HFFc6 (cell line): ENCODE results near the gene PCBP2. TPM values are rescaled to one million over a fixed set of nuclear protein-coding genes. Genes with fewer than 3 reads are reported as not detected.

Experiments used
- DNase-seq: peaks from one replicate; pipeline ENCODE4 v3.0.0-alpha.2; 2018
- H3K27ac Mint-ChIP-seq: 2 replicates; pipeline ENCODE4 v1.8.0; 2020; ENCODE audit warnings: mild to moderate bottlenecking, mixed read lengths
- H3K27me3 Mint-ChIP-seq: 2 replicates; pipeline ENCODE4 v1.8.0; 2021; ENCODE audit warnings: mild to moderate bottlenecking, moderate library complexity, mixed read lengths; ENCODE audit not compliant: insufficient read depth
- H3K36me3 Mint-ChIP-seq: 2 replicates; pipeline ENCODE4 v1.8.0; 2021; ENCODE audit warnings: low read depth, mixed read lengths
- H3K4me1 Mint-ChIP-seq: 2 replicates; pipeline ENCODE4 v1.8.0; 2020; ENCODE audit warnings: low read depth, mixed read lengths
- H3K4me3 Mint-ChIP-seq: 2 replicates; pipeline ENCODE4 v1.8.0; 2020; ENCODE audit warnings: mild to moderate bottlenecking, moderate library complexity, mixed read lengths
- H3K9me3 Mint-ChIP-seq: 2 replicates; pipeline ENCODE4 v1.8.0; 2020; ENCODE audit warnings: mild to moderate bottlenecking, mixed read lengths
- total RNA-seq, 6 experiments: library from RNA; stranded (reverse); fragmentation: NEBNext Ultra II Directional; extraction: Animal tissue kit (Norgen Biotek cat#: 25700); gene quantifications; 2 replicates in 1 of 6; 3 replicates in 5 of 6; pipeline ENCODE4 v1.2.3, GENCODE V29; 2021
- TF ChIP-seq, protein P1 (sequence below): fragments of 200-600 bp; sonication (generic); IDR thresholded peaks from 2 replicates; pipeline ENCODE4 v1.5.0; 2021; ENCODE audit warnings: antibody characterized with exemption, mild to moderate bottlenecking

Gene PCBP2
- total RNA-seq, 6 experiments from 2014 or later = 763 to 969 (median 874) TPM

DNA sequence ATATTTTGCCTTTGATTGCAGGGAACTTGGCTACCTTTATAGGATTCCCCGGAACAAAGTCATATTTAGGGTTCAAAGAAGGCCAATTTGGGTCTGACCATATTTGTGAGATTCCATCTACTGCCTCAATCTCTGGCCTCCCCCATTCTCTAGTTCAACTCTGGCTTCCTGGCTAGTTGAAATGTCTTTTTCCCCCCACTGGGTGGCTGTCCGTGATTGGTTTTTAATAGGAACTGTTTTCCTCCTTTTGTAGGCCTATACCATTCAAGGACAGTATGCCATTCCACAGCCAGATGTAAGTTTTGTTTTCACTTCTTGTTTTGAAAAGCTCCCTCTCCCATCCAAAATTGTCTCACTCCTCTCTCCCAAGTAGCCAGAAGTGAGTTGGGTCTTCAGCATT, 13.8 kb downstream of the PCBP2 start:
- peaks cover 40% of the 10 kb centered on the region for H3K4me1 Mint-ChIP-seq
- no peak for DNase-seq
- H3K36me3 Mint-ChIP-seq = peaks cover 63% of the 10 kb centered on the region
- no peak overlapping the region for H3K4me3 Mint-ChIP-seq
- H3K27ac Mint-ChIP-seq = peak overlapping the region; percentile 69
- TF ChIP-seq, protein P1, sequence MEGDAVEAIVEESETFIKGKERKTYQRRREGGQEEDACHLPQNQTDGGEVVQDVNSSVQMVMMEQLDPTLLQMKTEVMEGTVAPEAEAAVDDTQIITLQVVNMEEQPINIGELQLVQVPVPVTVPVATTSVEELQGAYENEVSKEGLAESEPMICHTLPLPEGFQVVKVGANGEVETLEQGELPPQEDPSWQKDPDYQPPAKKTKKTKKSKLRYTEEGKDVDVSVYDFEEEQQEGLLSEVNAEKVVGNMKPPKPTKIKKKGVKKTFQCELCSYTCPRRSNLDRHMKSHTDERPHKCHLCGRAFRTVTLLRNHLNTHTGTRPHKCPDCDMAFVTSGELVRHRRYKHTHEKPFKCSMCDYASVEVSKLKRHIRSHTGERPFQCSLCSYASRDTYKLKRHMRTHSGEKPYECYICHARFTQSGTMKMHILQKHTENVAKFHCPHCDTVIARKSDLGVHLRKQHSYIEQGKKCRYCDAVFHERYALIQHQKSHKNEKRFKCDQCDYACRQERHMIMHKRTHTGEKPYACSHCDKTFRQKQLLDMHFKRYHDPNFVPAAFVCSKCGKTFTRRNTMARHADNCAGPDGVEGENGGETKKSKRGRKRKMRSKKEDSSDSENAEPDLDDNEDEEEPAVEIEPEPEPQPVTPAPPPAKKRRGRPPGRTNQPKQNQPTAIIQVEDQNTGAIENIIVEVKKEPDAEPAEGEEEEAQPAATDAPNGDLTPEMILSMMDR = peak; percentile 29; the same call in 1 of the 2 replicates
- no peaks in the 10 kb centered on the region for H3K9me3 Mint-ChIP-seq
- H3K27me3 Mint-ChIP-seq = peaks cover 9% of the 10 kb centered on the region

DNA sequence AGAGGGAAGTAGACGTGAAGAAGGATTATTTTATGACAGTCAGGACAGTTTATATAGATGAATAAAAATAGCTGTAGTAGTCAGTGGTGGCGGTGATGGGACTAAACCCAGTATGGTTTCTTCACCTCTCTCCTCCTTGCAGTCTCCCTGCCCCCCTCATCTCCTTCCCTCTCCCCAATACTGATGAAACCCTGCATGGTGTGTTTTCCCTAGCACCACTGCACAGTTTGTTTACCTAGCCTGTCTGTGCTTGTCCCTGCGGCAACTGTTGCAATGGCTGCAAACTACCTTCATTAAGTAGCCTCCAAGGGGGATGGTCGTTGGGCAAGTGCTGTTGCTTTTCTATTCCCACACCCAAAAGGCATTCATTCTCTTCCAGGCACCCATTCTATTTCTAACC, 14.7 kb downstream of the PCBP2 start:
- Mint-ChIP-seq H3K36me3 (peaks cover 63% of the 10 kb centered on the region), H3K4me3 (no peak overlapping the region), H3K4me1 (peaks cover 40% of the 10 kb centered on the region), H3K27me3 (peaks cover 12% of the 10 kb centered on the region), H3K9me3 (no peaks in the 10 kb centered on the region), H3K27ac (peak overlapping the region; percentile 69)
- TF ChIP-seq, protein P1 = no peak
- DNase-seq = no peak

DNA sequence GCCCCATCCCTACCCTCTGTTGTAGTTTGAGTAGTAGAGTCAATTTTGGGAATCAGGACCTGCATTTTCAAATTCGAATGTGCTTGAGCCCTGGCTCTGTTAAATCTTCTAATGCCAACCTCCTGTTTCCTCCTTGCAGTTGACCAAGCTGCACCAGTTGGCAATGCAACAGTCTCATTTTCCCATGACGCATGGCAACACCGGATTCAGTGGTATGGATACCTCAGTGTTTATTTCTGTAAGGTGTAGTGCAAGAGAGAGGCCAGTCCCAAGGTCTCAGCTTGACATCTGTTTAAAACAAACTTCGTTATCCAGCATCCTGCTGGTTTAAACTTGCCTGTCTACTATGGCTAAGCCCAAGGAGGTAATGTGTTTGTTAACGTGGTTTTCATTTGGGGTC, 15.2 kb downstream of the PCBP2 start:
- no peak for DNase-seq
- Mint-ChIP-seq H3K4me1 (peaks cover 44% of the 10 kb centered on the region), H3K27me3 (peaks cover 12% of the 10 kb centered on the region), H3K4me3 (no peak overlapping the region), H3K9me3 (no peaks in the 10 kb centered on the region), H3K36me3 (peaks cover 64% of the 10 kb centered on the region), H3K27ac (peak overlapping the region; percentile 61)
- TF ChIP-seq, protein P1 = no peak

DNA sequence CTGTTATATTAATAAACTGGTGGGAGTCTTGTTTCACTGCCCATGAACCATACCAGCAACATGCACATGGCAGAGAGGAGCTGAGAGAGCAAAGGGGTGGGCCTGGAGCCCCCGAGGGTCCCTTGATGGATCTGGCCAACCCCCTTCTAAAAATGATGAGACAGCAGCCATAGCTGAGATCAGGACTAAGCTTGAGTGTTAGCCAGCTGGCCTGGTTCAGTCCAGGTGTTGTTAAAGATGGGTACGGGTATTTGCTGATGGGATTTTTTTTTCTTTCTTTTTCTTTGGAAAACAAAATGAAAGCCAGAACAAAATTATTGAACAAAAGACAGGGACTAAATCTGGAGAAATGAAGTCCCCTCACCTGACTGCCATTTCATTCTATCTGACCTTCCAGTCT, 16.0 kb downstream of the PCBP2 start:
- H3K27ac Mint-ChIP-seq = peak overlapping the region; percentile 61
- H3K27me3 Mint-ChIP-seq = peaks cover 12% of the 10 kb centered on the region
- DNase-seq = no peak
- no peak overlapping the region for H3K4me3 Mint-ChIP-seq
- peaks cover 42% of the 10 kb centered on the region for H3K4me1 Mint-ChIP-seq
- peaks cover 60% of the 10 kb centered on the region for H3K36me3 Mint-ChIP-seq
- TF ChIP-seq, protein P1 = no peak
- H3K9me3 Mint-ChIP-seq = no peaks in the 10 kb centered on the region

DNA sequence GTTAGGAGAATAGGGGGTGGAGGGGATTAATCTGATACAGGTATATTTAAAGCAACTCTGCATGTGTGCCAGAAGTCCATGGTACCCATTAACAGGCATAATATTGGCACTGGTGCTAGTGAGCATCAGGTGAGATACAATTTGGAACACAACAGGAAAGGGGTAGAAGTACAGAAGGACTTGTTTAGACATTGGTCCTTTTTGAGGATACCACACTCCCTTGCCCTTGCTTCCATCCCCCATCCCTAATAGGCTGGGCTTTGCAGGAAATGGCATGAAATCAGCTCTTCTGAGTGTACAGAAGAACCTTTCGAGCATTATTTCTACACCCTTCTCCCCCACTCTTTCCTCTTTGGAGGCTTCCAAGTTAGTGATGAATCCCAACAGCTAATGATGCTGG, 16.4 kb downstream of the PCBP2 start:
- H3K36me3 Mint-ChIP-seq = peaks cover 60% of the 10 kb centered on the region
- peaks cover 38% of the 10 kb centered on the region for H3K4me1 Mint-ChIP-seq
- TF ChIP-seq, protein P1 = no peak
- peak overlapping the region; percentile 61 for H3K27ac Mint-ChIP-seq
- DNase-seq = no peak
- peaks cover 10% of the 10 kb centered on the region for H3K27me3 Mint-ChIP-seq
- H3K4me3 Mint-ChIP-seq = no peak overlapping the region
- no peaks in the 10 kb centered on the region for H3K9me3 Mint-ChIP-seq
